K562 (cell line): ENCODE results near the gene PROK2. TPM values are rescaled to one million over a fixed set of nuclear protein-coding genes. Genes with fewer than 3 reads are reported as not detected.
A peak's percentile ranks its signal among the peaks of the same experiment; 100 is the strongest.

Experiments
- ATF7 ChIP-seq: fragments of 450-650 bp; IDR thresholded peaks from 2 replicates; pipeline ENCODE4 v1.7.1; 2014; ENCODE audit warnings: mild to moderate bottlenecking, moderate library complexity
- BHLHE40 ChIP-seq: IDR thresholded peaks from 2 replicates; pipeline ENCODE4 v1.6.1; 2011; ENCODE audit warnings: low read length, improper control_type of control experiment
- ESRRB ChIP-seq: fragments of 250-450 bp; sonication (Bioruptor Pico); IDR thresholded peaks from 2 replicates; pipeline ENCODE4 v1.5.0; 2020; ENCODE audit warnings: mild to moderate bottlenecking, moderate library complexity, borderline replicate concordance
- HDAC8 ChIP-seq: fragments of 450-650 bp; IDR thresholded peaks from 2 replicates; pipeline ENCODE4 v1.6.1; 2016; ENCODE audit warnings: mild to moderate bottlenecking, missing genetic modification characterization, moderate library complexity, missing compliant biosample characterization
- MBD2 ChIP-seq: sonication (generic); IDR thresholded peaks from 2 replicates; pipeline ENCODE4 v1.6.1; 2016; ENCODE audit warnings: low read depth, borderline replicate concordance
- MCM3 ChIP-seq: fragments of 450-650 bp; IDR thresholded peaks from 2 replicates; pipeline ENCODE4 v1.6.1; 2016
- NCOA1 ChIP-seq: fragments of 450-650 bp; IDR thresholded peaks from 2 replicates; pipeline ENCODE4 v1.6.1; 2016; ENCODE audit warnings: low read depth
- TRIM28 ChIP-seq: fragments of 450-650 bp; IDR thresholded peaks from 2 replicates; pipeline ENCODE4 v1.6.1; 2017
- ZNF354B ChIP-seq: fragments of 250-450 bp; sonication (Bioruptor Pico); IDR thresholded peaks from 2 replicates; pipeline ENCODE4 v1.4.0; 2020
- polyA plus RNA-seq, 8 experiments: library from polyadenylated mRNA; depleted of rRNA in 4 of 8; stranded (reverse) in 5 of 8; unstranded in 3 of 8; fragments of >200 nt; fragmentation: Nextera tagmentation in 2 of 8; fragmentation: Illumina TruSeq in 1 of 8; extraction: Ambion mirVana in 2 of 8; extraction: Trizol in 1 of 8; gene quantifications; 2 replicates each; pipeline versions ENCODE4 v1.2.1 to v1.2.3, GENCODE V29; 2011 to 2014; ENCODE audit warnings: inconsistent platforms in 1 of 8, missing spikeins in 1 of 8
- total RNA-seq, 7 experiments: library from RNA; depleted of rRNA in 6 of 7; stranded (reverse); fragments of >200 nt in 6 of 7; fragmentation: Illumina TruSeq in 2 of 7; extraction: Trizol in 2 of 7; gene quantifications; 2 replicates each; pipeline versions ENCODE4 v1.2.1 to v1.2.3, GENCODE V29; 2011 to 2021; ENCODE audit warnings: low replicate concordance in 1 of 7
- TF ChIP-seq, protein P1 (sequence below), 2 experiments: fragments of 450-650 bp; conservative IDR thresholded peaks; 2 replicates each; pipeline ENCODE4 v1.6.1; 2017; ENCODE audit warnings: mild to moderate bottlenecking in 2 of 2, moderate library complexity in 2 of 2
- TF ChIP-seq, protein P2 (sequence below), 2 experiments: fragments of 200-800 bp in 1 of 2; sonication (Bioruptor generic) in 1 of 2; sonication (generic) in 1 of 2; formaldehyde crosslinking in 1 of 2; IDR thresholded peaks in 1 of 2; conservative IDR thresholded peaks in 1 of 2; 2 replicates each; pipeline versions ENCODE4 v1.5.0 to v1.6.1; 2016 to 2020; ENCODE audit warnings: missing compliant biosample characterization in 1 of 2, missing genetic modification characterization in 1 of 2, missing genetic modification reagents in 1 of 2
- TF ChIP-seq, protein P3 (sequence below): fragments of 450-650 bp; IDR thresholded peaks from 2 replicates; pipeline ENCODE4 v1.6.1; 2016; ENCODE audit warnings: mild to moderate bottlenecking, moderate library complexity

Gene PROK2
- total and polyA plus RNA-seq, 9 of the 15 experiments (the other 6 are each of a cell fraction or from before 2014, with no cell fraction given), result 0.07 to 0.13 TPM; not detected in 7

DNA sequence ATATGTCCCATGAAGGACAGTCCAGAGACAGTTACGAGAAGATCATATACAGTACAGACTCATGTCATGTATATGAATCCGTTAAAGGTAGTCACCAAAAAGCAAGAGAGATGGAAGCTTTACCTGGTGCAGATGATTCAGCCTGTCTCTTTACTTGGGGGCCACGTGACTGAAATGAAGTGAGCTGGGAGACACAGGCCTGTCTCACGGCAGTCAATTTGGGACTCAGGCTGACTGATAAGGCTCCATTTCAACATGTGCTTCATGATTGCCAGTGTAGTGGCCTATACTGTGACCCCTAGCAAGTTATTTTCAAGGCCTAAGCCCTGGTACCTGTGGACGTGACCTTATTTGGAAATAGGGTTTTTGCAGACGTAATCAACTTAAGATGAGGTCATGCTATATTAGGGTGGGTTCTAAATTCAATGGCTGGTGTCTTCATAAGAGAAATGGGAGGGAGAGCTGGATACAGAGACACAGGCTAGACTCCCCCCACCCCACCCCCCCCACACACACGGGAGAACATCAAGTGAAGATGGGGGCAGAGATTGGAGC lies 3.0 kb upstream of the PROK2 start (continued):
- TF ChIP-seq BHLHE40, result peak; percentile 54; the same call in 1 of the 2 replicates
- no peak for TF ChIP-seq NCOA1
- TF ChIP-seq, protein P1, sequence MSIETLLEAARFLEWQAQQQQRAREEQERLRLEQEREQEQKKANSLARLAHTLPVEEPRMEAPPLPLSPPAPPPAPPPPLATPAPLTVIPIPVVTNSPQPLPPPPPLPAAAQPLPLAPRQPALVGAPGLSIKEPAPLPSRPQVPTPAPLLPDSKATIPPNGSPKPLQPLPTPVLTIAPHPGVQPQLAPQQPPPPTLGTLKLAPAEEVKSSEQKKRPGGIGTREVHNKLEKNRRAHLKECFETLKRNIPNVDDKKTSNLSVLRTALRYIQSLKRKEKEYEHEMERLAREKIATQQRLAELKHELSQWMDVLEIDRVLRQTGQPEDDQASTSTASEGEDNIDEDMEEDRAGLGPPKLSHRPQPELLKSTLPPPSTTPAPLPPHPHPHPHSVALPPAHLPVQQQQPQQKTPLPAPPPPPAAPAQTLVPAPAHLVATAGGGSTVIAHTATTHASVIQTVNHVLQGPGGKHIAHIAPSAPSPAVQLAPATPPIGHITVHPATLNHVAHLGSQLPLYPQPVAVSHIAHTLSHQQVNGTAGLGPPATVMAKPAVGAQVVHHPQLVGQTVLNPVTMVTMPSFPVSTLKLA (conservative IDR thresholded peaks at IDR 0.05), result peak in 1 of 2 experiments; percentile 26; a peak in 1 of 4 replicates
- TF ChIP-seq, protein P2, sequence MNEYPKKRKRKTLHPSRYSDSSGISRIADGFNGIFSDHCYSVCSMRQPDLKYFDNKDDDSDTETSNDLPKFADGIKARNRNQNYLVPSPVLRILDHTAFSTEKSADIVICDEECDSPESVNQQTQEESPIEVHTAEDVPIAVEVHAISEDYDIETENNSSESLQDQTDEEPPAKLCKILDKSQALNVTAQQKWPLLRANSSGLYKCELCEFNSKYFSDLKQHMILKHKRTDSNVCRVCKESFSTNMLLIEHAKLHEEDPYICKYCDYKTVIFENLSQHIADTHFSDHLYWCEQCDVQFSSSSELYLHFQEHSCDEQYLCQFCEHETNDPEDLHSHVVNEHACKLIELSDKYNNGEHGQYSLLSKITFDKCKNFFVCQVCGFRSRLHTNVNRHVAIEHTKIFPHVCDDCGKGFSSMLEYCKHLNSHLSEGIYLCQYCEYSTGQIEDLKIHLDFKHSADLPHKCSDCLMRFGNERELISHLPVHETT (CRISPR knock-in tag; conservative IDR thresholded peaks at IDR 0.05 in 1 of 2, IDR thresholded peaks at IDR 0.05 in 1 of 2), result peak in 1 of 2 experiments; percentile 38; a peak in 1 of 4 replicates
- no peak for TF ChIP-seq TRIM28
- no peak for TF ChIP-seq MCM3
- peak; percentile 67; the same call in 1 of the 2 replicates for TF ChIP-seq ATF7
- no peak for TF ChIP-seq ZNF354B (CRISPR knock-in tag)
- TF ChIP-seq MBD2, result no peak
- TF ChIP-seq ESRRB (CRISPR knock-in tag), result no peak
- no peak for TF ChIP-seq HDAC8 (tag)
- TF ChIP-seq, protein P3, sequence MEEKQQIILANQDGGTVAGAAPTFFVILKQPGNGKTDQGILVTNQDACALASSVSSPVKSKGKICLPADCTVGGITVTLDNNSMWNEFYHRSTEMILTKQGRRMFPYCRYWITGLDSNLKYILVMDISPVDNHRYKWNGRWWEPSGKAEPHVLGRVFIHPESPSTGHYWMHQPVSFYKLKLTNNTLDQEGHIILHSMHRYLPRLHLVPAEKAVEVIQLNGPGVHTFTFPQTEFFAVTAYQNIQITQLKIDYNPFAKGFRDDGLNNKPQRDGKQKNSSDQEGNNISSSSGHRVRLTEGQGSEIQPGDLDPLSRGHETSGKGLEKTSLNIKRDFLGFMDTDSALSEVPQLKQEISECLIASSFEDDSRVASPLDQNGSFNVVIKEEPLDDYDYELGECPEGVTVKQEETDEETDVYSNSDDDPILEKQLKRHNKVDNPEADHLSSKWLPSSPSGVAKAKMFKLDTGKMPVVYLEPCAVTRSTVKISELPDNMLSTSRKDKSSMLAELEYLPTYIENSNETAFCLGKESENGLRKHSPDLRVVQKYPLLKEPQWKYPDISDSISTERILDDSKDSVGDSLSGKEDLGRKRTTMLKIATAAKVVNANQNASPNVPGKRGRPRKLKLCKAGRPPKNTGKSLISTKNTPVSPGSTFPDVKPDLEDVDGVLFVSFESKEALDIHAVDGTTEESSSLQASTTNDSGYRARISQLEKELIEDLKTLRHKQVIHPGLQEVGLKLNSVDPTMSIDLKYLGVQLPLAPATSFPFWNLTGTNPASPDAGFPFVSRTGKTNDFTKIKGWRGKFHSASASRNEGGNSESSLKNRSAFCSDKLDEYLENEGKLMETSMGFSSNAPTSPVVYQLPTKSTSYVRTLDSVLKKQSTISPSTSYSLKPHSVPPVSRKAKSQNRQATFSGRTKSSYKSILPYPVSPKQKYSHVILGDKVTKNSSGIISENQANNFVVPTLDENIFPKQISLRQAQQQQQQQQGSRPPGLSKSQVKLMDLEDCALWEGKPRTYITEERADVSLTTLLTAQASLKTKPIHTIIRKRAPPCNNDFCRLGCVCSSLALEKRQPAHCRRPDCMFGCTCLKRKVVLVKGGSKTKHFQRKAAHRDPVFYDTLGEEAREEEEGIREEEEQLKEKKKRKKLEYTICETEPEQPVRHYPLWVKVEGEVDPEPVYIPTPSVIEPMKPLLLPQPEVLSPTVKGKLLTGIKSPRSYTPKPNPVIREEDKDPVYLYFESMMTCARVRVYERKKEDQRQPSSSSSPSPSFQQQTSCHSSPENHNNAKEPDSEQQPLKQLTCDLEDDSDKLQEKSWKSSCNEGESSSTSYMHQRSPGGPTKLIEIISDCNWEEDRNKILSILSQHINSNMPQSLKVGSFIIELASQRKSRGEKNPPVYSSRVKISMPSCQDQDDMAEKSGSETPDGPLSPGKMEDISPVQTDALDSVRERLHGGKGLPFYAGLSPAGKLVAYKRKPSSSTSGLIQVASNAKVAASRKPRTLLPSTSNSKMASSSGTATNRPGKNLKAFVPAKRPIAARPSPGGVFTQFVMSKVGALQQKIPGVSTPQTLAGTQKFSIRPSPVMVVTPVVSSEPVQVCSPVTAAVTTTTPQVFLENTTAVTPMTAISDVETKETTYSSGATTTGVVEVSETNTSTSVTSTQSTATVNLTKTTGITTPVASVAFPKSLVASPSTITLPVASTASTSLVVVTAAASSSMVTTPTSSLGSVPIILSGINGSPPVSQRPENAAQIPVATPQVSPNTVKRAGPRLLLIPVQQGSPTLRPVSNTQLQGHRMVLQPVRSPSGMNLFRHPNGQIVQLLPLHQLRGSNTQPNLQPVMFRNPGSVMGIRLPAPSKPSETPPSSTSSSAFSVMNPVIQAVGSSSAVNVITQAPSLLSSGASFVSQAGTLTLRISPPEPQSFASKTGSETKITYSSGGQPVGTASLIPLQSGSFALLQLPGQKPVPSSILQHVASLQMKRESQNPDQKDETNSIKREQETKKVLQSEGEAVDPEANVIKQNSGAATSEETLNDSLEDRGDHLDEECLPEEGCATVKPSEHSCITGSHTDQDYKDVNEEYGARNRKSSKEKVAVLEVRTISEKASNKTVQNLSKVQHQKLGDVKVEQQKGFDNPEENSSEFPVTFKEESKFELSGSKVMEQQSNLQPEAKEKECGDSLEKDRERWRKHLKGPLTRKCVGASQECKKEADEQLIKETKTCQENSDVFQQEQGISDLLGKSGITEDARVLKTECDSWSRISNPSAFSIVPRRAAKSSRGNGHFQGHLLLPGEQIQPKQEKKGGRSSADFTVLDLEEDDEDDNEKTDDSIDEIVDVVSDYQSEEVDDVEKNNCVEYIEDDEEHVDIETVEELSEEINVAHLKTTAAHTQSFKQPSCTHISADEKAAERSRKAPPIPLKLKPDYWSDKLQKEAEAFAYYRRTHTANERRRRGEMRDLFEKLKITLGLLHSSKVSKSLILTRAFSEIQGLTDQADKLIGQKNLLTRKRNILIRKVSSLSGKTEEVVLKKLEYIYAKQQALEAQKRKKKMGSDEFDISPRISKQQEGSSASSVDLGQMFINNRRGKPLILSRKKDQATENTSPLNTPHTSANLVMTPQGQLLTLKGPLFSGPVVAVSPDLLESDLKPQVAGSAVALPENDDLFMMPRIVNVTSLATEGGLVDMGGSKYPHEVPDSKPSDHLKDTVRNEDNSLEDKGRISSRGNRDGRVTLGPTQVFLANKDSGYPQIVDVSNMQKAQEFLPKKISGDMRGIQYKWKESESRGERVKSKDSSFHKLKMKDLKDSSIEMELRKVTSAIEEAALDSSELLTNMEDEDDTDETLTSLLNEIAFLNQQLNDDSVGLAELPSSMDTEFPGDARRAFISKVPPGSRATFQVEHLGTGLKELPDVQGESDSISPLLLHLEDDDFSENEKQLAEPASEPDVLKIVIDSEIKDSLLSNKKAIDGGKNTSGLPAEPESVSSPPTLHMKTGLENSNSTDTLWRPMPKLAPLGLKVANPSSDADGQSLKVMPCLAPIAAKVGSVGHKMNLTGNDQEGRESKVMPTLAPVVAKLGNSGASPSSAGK, result peak; percentile 41; the same call in 1 of the 2 replicates
